Kidney capillary endothelial cell (primary cell): ENCODE data around the gene CNIH2.
A peak's percentile ranks its signal among the peaks of the same experiment; 100 is the strongest.
"Not testable (repeated sequence)": the region's sequence is repeated elsewhere in the genome, so short reads cannot be mapped to it uniquely, and the experiment has no call there.

Source experiments
- DNase-seq: peaks from one replicate; pipeline ENCODE4 v3.0.0-alpha.2; 2018; ENCODE audit warnings: low spot score

Gene CNIH2

GRCh38 chr11:66259956-66260355 lies 18.0 kb upstream of the CNIH2 start:
- DNase-seq: no peak

GRCh38 chr11:66261578-66261977 lies 16.4 kb upstream of the CNIH2 start:
- DNase-seq: no peak

GRCh38 chr11:66262191-66262590 lies 15.8 kb upstream of the CNIH2 start:
- DNase-seq: no peak

- DNase-seq: no peak
Measured at GRCh38 chr11:66262696-66263095, 15.3 kb upstream of the CNIH2 start.

GRCh38 chr11:66263231-66263630 lies 14.7 kb upstream of the CNIH2 start:
- DNase-seq: no peak

GRCh38 chr11:66263785-66264184 lies 14.2 kb upstream of the CNIH2 start:
- DNase-seq: no peak

- DNase-seq: no peak
Measured at GRCh38 chr11:66264383-66264782, 13.6 kb upstream of the CNIH2 start.

- DNase-seq: no peak
Measured at GRCh38 chr11:66264914-66265313, 13.1 kb upstream of the CNIH2 start.

- DNase-seq: no peak
Measured at GRCh38 chr11:66265531-66266377, 12.2 kb upstream of the CNIH2 start.

- DNase-seq: no peak
Measured at GRCh38 chr11:66266378-66267038, 11.5 kb upstream of the CNIH2 start.

- no peak for DNase-seq
Measured at GRCh38 chr11:66267039-66267378, 11.0 kb upstream of the CNIH2 start.

GRCh38 chr11:66267379-66268243 lies 10.4 kb upstream of the CNIH2 start:
- DNase-seq: peak; percentile 86

GRCh38 chr11:66268244-66268951 lies 9.6 kb upstream of the CNIH2 start, which contains the start of gene RAB1B:
TSS of gene RAB1B (plus strand) at chr11:66268639. CDS start at chr11:66268680, 41 bp downstream.
- DNase-seq: peak; percentile 100

- no peak for DNase-seq
Measured at GRCh38 chr11:66268952-66269905, 8.7 kb upstream of the CNIH2 start.

- no peak for DNase-seq
Measured at GRCh38 chr11:66271816-66272215, 6.2 kb upstream of the CNIH2 start.

- no peak for DNase-seq
Measured at GRCh38 chr11:66272596-66272995, 5.4 kb upstream of the CNIH2 start.

- DNase-seq: no peak
Measured at GRCh38 chr11:66274219-66274618, 3.8 kb upstream of the CNIH2 start.

GRCh38 chr11:66275396-66275795 lies 2.6 kb upstream of the CNIH2 start:
- no peak for DNase-seq

GRCh38 chr11:66275984-66276612 lies 1.9 kb upstream of the CNIH2 start:
- DNase-seq: no peak

- not testable (repeated sequence) for DNase-seq
Measured at GRCh38 chr11:66276619-66277018, 1.4 kb upstream of the CNIH2 start.
